PC-9 (cell line): ENCODE measurements around the gene AOAH.

Source experiments
- CTCF ChIP-seq: fragments of 200-600 bp; sonication (generic); conservative IDR thresholded peaks from 2 replicates; pipeline ENCODE4 v1.6.1; 2017; ENCODE audit warnings: mixed run types, antibody characterized with exemption, mild to moderate bottlenecking, moderate library complexity
- EZH2 ChIP-seq: fragments of 200-600 bp; sonication (generic); IDR thresholded peaks from 2 replicates; pipeline ENCODE4 v1.8.0; 2017; ENCODE audit warnings: antibody characterized with exemption, low read depth

DNA sequence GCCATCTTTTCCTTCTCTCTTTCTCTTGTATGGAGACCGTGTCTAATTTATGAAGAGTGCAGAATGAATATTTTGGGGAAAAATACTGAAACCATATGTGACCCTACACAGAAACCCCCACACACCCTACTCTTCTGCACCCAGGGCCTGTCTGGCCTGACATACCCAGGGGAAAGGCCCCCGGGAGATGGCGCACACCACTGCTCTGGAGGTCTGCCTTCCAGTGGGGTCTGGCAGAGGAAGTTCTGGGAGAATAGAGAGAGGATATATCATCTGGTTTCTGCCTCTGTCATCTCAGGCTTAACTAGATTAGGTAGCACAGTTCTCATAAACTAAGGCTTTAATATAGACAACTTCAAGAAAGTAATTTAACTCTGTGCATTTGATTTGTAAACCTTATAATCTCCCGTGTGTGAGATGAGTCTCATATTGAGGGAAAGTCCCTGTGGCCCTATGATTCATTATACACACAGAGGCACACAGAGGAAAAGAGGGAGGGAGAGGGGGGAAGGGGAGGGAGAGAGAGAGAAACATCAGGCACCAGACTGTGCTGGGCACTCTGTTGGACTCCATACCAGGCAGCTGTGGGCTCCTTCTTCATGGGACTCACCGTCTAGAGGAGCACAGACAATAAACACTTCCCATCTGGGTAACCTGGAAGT lies 123.3 kb downstream of the AOAH start:
- TF ChIP-seq CTCF = no peak
- TF ChIP-seq EZH2 = no peak
